H1 (cell line): ENCODE measurements around the gene CNTN6.

Experiments
- CTCF ChIP-seq, 3 experiments: IDR thresholded peaks; 1 replicate in 2 of 3; 2 replicates in 1 of 3; pipeline versions ENCODE4 v1.5.1 to v1.6.1; 2011; ENCODE audit warnings: low read length in 3 of 3, mild to moderate bottlenecking in 3 of 3, inconsistent platforms in 2 of 3, low read depth in 1 of 3, moderate library complexity in 1 of 3; ENCODE audit not compliant: insufficient read depth in 1 of 3; ENCODE audit errors: control extremely low read depth in 1 of 3
- EGR1 ChIP-seq: IDR thresholded peaks from 2 replicates; pipeline ENCODE4 v1.6.1; 2011; ENCODE audit warnings: low read depth, low read length, borderline replicate concordance
- EP300 ChIP-seq, 2 experiments: IDR thresholded peaks; 1 replicate in 1 of 2; 2 replicates in 1 of 2; pipeline ENCODE4 v1.6.1; 2011 to 2012; ENCODE audit warnings: low read depth in 2 of 2, low read length in 2 of 2, mild to moderate bottlenecking in 2 of 2, borderline replicate concordance in 1 of 2, inconsistent platforms in 1 of 2, moderate library complexity in 1 of 2
- EZH2 ChIP-seq: fragments of 200-600 bp; sonication (generic); IDR thresholded peaks from 2 replicates; pipeline ENCODE4 v1.7.1; 2012; ENCODE audit warnings: low read depth, mild to moderate bottlenecking, moderate library complexity, low read length, inconsistent platforms; ENCODE audit not compliant: severe bottlenecking
- JUN ChIP-seq: IDR thresholded peaks from 2 replicates; pipeline ENCODE4 v1.6.1; 2011; ENCODE audit warnings: low read depth, mild to moderate bottlenecking, improper control_type of control experiment, low read length
- KDM5A ChIP-seq: fragments of 200-600 bp; IDR thresholded peaks from 2 replicates; pipeline ENCODE4 v1.7.1; 2012; ENCODE audit warnings: mild to moderate bottlenecking, low read length, inconsistent platforms, mixed read lengths
- POLR2A ChIP-seq, 2 experiments: IDR thresholded peaks; 1 replicate in 1 of 2; 2 replicates in 1 of 2; pipeline ENCODE4 v1.6.1; 2011; ENCODE audit warnings: low read depth in 2 of 2, low read length in 2 of 2, mild to moderate bottlenecking in 2 of 2; ENCODE audit errors: control extremely low read depth in 1 of 2
- POLR2AphosphoS5 ChIP-seq: IDR thresholded peaks from 2 replicates; pipeline ENCODE4 v1.6.1; 2011; ENCODE audit warnings: low read depth, low read length
- RAD21 ChIP-seq, 2 experiments: IDR thresholded peaks in 1 of 2; conservative IDR thresholded peaks in 1 of 2; 2 replicates each; pipeline ENCODE4 v1.6.1; 2011; ENCODE audit warnings: low read depth in 2 of 2, low read length in 2 of 2, improper control_type of control experiment in 1 of 2, inconsistent platforms in 1 of 2, mild to moderate bottlenecking in 1 of 2, moderate library complexity in 1 of 2

- TF ChIP-seq EZH2 (no peak), CTCF (IDR thresholded peaks at IDR 0.05; ENCODE audit: control extremely low read depth in 1 of 3, insufficient read depth in 1 of 3, low read depth in 1 of 3, low read length in 3 of 3) (peak; percentile 47 to 95 (median 92)), POLR2A (IDR thresholded peaks at IDR 0.05; ENCODE audit: control extremely low read depth in 1 of 2, low read depth in 2 of 2, low read length in 2 of 2) (no peak), EP300 (IDR thresholded peaks at IDR 0.05; ENCODE audit: borderline replicate concordance in 1 of 2, low read depth in 2 of 2, low read length in 2 of 2) (no peak), RAD21 (IDR thresholded peaks at IDR 0.05 in 1 of 2, conservative IDR thresholded peaks at IDR 0.05 in 1 of 2; ENCODE audit: low read depth in 2 of 2, low read length in 2 of 2) (peak; percentile 93 to 96), POLR2AphosphoS5 (no peak), EGR1 (no peak), JUN (no peak), KDM5A (no peak)
Measured at GRCh38 chr3:1082108-1082507, 10.7 kb upstream of the CNTN6 start.
